NCI-H2081 treated with DMSO at 0.1 percent for 48 hours (cell line): ENCODE measurements around the gene LLCFC1.
"Not testable (repeated sequence)": the region's sequence is repeated elsewhere in the genome, so short reads cannot be mapped to it uniquely, and the experiment has no call there.

Source experiments
- DNase-seq: peaks from one replicate; lab custom pipeline; 2025; lab: John Stamatoyannopoulos, UW

Gene LLCFC1

DNA sequence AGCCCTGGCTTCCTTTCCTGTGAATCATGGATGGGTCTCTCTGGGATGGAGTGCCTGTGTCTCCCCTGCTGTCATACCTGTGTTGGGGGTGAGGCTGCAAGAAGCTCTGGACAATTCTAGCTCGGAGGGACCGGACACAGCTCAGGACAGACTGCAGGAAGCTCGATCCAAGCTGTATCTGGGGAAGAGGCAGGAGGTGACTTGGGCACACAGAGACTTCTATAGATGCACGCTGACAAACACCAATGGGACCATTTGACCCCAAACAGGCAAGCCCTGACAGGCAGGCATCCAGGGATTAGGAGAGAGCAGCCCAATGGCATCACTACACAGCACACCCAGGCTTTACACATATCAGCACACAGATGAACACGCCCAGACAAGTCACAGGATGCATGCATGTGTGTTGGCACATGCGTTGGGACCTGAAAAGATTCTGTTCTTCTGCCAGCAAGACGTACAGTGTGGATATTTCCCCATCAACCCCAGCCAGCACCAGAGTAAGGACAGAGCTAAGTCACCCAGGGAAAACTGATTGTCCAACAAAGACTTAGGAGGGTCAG is 4.5 kb downstream of the LLCFC1 start:
- DNase-seq = no peak

DNA sequence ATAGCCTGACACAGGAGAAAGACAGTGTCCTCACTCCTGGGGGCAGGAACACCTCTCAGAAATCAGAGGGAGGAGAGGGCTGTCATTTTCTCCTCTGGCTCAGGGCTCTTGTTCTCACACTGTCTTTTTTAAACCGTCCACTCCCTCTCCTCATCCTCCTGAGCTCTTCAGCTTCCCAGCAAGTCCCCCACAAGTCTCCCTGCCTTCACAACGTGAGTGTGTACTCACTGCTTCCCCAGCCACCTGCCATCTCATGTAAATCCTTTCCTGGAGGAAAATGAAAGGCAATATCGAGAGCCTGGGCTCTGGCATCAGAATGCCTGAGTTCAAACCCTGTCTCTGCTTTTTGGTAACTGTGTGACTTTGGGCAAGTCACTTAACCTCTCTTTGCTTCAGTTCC is 5.7 kb downstream of the LLCFC1 start:
- DNase-seq = no peak

DNA sequence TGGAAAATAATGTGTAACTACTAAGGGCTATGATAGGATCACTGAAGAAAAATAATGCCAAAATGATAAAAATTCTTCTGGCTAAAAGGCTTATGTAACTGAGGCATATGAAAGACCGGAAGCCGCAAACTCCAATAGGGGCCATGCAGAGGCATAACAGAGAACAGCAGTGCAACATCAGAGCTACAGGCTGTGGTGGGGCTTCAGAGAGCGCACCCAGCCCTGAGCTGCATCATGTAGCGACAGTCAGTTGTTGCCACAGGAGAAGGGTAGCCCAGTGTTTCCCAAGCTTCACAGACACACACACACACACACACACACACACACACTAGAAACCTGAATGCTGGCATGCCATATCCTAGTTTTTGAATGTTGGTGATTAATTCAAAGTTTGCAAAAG is 9.3 kb downstream of the LLCFC1 start:
- no peak for DNase-seq

GRCh38 chr7:142950235-142950634 is 11.0 kb downstream of the LLCFC1 start:
- DNase-seq = no peak

GRCh38 chr7:142954680-142955268 is 15.5 kb downstream of the LLCFC1 start:
- no peak for DNase-seq

DNA sequence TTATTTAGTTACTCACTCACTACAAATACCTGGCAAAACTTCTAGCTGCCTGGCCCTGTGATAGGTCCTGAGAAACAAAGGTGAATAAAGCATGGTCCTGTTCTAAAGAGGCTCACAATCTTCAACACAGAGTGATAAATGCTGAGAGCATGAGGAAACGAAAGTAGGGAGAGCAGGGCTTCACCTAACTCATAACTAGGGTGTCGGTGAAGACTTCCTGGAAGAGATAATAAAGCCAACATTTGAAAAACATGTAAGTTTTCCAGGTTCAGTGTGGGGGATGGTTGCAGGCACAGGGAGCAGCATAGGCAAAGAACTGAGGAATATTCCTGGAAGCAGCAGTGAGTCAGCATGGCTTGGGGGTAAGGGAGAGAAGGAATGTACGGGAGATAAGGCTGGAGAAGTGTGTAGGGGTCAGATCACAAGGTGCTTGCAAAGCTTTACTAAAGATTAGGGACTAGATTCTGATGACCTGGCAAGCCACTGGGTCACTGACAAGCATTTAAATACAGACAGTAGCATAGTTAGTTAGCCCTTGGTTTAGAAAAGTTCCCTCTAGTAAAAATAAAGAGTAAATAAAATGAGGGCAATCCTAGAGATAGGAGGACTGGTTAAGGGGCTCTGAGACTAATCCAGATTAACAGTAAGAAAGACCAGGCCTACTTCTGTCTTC is 17.8 kb downstream of the LLCFC1 start:
- no peak for DNase-seq

DNA sequence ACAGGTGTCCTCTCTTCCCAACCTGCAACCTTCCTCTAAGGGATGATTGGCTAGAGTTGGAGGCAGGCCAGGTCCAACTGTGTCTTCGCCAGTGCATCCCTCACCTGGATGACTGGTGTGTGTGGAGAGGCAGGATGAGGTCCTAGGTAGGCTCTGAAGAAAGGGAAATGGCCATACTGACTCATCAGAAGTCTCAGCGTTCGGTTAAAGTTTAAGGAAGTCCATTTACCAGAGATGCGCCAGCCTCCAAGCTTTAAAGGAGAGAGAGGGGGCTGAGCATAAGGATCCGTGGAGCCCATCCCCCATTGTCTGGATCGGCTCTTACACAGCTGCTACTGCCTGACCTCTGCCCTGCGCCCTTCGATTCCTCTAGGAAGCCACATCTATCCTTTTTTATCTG is 18.4 kb downstream of the LLCFC1 start:
- no peak for DNase-seq

- DNase-seq = no peak
Measured at GRCh38 chr7:142959202-142959601, 19.9 kb downstream of the LLCFC1 start.

DNA sequence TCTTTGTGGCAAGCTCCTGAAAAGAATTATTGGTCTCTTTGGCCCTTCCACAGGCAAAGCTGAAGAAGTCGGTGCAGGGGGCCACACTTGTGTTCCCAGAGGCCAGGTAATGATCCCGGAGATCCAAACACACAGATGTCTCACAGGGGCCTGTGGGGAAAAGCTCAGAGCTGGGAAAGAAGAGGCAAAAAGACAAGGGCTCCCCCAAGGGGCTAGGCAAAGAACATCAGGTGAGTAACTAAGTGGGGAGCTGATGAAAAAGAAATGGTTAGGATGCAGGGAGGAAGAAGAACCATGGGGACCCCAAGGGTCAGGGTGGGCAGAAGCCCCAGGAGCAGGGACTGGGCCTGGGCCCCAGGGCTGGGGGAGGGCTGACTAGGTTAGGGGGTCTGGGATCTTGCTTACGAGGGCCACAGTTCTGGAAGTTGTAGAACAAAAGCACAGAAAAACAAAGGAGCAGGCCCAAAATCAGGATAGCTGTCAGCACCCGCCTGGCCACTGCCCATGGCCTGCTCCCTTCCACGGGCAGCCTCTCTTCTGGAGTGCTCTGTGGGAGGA is 21.8 kb downstream of the LLCFC1 start:
- DNase-seq = no peak

DNA sequence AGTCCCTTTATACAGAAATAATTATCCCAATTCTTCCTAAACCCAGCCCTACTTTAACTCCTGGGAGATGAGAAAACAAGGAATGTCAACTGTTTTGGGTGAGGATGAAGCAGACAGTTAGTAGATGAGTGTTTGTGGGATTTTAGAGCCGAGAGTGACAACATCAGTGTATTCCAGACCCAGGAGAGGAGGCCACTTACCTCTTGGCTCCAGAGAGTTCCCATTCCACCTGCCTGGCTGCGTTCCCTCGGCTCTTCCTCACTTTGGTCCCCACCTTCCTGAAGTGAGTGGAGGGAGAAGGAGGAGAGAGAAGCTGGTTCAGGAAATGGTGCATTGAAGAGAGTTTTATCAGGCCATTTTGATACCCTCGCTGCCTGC is 22.3 kb downstream of the LLCFC1 start:
- no peak for DNase-seq

DNA sequence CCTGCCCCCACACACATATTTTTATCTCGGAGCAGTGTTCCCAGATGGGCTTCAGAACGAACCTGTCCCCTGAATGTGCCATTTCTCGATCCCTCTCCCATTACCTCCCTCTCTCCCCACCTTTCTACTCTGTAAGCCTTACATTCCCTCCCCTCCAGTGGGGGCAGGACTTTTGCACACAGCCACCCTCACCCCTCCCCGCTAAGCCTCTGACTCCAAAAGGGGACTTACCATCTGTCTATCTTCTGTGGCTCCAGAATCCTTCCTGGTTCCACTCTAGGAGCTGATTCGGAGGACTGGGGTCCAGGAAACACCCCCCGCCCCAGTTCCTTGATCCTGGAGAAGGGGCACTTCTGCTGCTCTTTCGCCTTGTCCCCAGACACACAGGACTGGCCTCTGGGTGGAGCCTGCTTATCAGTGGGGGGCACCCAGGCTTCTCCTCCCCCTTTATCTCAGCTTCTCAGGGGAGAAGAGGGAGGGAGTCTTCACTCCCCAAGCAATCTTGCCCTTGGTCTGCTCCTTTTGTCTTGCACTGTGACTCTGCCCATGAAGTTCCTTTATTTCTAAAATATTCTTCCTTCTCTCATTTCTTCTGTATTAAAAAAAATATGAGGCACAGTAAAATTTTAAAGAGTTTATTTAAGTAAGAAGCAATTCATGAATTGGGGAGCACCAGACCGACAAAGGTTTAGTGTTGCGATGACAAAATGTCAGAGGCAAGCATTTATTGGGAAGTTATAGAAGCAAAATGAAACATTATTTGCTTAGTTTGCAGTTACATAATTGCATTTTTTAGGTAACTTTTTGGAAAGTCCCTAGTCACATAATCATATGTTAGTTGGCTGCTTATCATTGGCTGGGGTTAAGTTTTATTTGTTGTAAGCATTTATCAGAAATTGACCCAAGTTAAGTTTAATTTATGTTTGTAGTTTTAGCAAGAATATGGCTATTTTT is 23.0 kb downstream of the LLCFC1 start, which contains the start of gene KEL:
Gene KEL (minus strand): TSS at position 391 of the 954 bp plus-strand sequence. CDS start 157 bp downstream, at position 234.
- no peak for DNase-seq

DNA sequence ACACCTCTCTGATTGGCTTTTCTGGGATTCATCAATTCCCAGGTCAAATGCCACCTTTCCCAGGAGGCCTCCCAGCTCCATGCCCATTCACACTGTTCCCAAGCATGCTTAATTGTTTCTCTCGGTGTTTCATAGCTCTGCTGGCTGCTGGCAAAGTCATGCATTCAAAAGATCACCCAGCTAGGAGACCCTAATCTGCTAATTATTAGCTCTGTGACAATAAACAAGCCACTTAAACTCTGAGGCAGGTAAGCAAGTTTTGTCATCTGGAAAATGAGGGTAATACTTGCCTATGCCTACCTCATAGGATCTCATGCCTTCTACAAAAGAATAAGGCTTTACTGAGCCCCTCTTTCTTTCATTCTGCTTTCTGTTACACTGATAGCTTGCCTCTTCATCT is 23.7 kb downstream of the LLCFC1 start:
- no peak for DNase-seq

GRCh38 chr7:142963993-142964392 is 24.7 kb downstream of the LLCFC1 start:
- DNase-seq = no peak

DNA sequence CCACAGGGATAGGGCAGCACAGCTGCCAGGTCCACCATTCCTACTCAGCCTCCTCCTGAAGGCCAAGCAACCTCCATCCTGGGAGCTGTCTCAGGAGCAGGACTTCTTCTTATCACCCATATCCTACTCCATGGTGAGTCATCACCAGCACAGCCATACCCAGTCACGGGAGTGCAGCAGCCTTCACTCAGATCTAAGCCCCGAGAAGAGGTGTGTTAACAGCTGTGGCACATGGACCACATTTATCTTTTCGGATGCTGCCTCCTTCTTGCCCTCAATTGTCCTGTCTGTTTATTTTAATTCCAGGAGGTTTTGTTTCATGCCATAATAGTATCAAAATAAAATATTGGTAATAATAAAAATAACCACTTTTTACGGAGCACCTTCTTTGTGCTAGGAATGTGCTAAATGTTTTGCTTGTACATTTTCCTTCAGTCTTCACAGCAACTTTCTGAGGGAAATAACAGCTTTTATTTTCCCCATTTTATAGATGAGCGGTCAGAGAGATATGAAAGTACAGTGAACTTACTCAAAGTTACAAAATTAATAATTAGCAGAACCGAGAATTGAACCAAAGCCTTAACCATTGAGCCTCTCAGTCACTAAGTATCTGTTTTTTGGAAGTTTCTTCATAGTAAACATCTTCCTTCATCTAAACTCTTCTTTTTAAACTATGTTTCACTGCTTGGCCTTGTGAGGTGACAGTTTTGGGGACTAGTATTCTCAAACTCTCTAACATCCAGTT is 25.4 kb downstream of the LLCFC1 start:
- DNase-seq = no peak

DNA sequence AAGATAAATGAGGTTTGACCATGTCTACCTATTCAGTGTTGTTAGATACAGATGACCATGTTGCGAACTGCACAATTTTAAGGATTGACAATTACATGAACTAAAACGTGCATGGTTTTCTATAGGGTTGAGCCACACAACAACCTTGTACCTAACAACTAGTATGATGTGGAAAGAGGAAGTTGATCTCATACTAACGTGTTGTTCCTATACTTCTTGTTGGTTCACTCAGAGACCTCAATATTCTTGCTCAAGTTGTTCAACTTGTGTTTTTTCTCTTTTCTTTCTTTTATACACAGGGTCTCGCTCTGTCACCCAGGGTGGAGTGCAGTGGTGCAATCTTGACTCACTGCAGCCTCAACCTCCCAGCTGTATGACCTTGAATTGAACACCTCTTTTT is 28.9 kb downstream of the LLCFC1 start:
- DNase-seq = no peak

DNA sequence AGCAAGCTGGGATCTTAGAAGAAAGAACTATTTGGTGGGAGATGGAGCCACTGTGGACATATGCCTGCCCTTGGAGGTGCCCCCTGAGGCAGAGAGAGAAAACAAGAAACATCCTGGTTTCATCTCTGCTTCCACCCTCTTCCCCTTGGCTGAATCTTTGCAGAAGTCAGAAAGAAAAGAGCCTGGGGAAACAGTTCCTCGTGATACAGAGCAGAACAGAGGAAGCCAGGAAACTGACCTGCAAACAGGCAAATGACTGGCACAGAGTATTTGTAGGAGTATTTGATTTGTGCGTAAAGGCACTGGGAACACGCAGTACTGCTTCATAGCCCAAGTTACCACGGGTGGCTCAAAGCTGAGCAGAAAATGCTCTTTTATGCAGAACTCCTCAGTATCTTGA is 29.9 kb downstream of the LLCFC1 start:
- no peak for DNase-seq

- DNase-seq = no peak
Measured at GRCh38 chr7:142974626-142975025, 35.3 kb downstream of the LLCFC1 start.

DNA sequence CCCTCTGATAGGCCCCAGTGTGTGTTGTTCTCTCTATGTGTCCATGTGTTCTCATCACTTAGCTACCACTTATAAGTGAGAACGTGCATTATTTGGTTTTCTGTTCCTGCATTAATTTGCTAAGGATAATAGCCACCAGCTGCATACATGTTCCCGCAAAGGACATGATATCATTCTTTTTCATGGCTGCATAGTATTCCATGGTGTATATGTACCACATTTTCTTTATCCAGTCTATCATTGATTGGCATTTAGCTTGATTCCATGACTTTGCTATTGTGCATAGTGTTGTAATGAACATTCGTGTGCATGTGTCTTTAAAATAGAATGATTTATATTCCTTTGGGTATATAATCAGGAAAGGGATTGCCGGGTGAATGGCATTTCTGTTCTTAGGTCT is 39.1 kb downstream of the LLCFC1 start:
- DNase-seq = not testable (repeated sequence)

- no peak for DNase-seq
Measured at GRCh38 chr7:142983825-142984224, 44.5 kb downstream of the LLCFC1 start.

GRCh38 chr7:142984297-142984696 is 45.0 kb downstream of the LLCFC1 start:
- DNase-seq = no peak
